IPS-20b (cell line): ENCODE results near the gene KCNQ2.
A peak's percentile ranks its signal among the peaks of the same experiment; 100 is the strongest.

Experiments used
- H3K27ac ChIP-seq: one replicate; pipeline ENCODE4 v1.5.1; 2013; ENCODE audit warnings: low read length
- H3K27me3 ChIP-seq: 2 replicates; pipeline ENCODE4 v1.6.1; 2013; ENCODE audit warnings: mild to moderate bottlenecking, low read length, inconsistent platforms; ENCODE audit not compliant: insufficient read depth
- H3K36me3 ChIP-seq: 2 replicates; pipeline ENCODE4 v1.6.1; 2013; ENCODE audit warnings: low read depth, mild to moderate bottlenecking, inconsistent platforms, low read length, moderate library complexity; ENCODE audit not compliant: insufficient read depth
- H3K4me1 ChIP-seq: 2 replicates; pipeline ENCODE4 v1.6.1; 2013; ENCODE audit warnings: mild to moderate bottlenecking, control low read depth, inconsistent platforms, low read length, moderate library complexity; ENCODE audit not compliant: insufficient read depth
- H3K4me3 ChIP-seq: 2 replicates; pipeline ENCODE4 v1.5.1; 2013; ENCODE audit warnings: mild to moderate bottlenecking, low read length, inconsistent platforms
- H3K9ac ChIP-seq: 2 replicates; pipeline ENCODE4 v1.6.1; 2013; ENCODE audit warnings: low read depth, mild to moderate bottlenecking, inconsistent platforms, low read length, moderate library complexity
- H3K9me3 ChIP-seq: 2 replicates; pipeline ENCODE4 v1.6.1; 2013; ENCODE audit warnings: mild to moderate bottlenecking, low read depth, low read length, inconsistent platforms; ENCODE audit not compliant: insufficient read depth

KCNQ2 gene

GRCh38 chr20:63513207-63513606 lies 40.8 kb upstream of the KCNQ2 start:
- no peak overlapping the region for H3K9ac ChIP-seq
- no peak overlapping the region for H3K27ac ChIP-seq
- no peaks in the 10 kb centered on the region for H3K27me3 ChIP-seq
- no peaks in the 10 kb centered on the region; the same call in 1 of the 2 replicates for H3K9me3 ChIP-seq
- no peaks in the 10 kb centered on the region for H3K36me3 ChIP-seq
- H3K4me3 ChIP-seq, result no peak overlapping the region
- H3K4me1 ChIP-seq, result no peaks in the 10 kb centered on the region

GRCh38 chr20:63509088-63509564 lies 36.7 kb upstream of the KCNQ2 start:
- peaks cover 2% of the 10 kb centered on the region; the same call in 1 of the 2 replicates for H3K27me3 ChIP-seq
- H3K9me3 ChIP-seq, result no peaks in the 10 kb centered on the region; the same call in 1 of the 2 replicates
- H3K4me3 ChIP-seq, result no peak overlapping the region
- H3K9ac ChIP-seq, result no peak overlapping the region
- H3K4me1 ChIP-seq, result no peaks in the 10 kb centered on the region
- no peak overlapping the region for H3K27ac ChIP-seq
- no peaks in the 10 kb centered on the region for H3K36me3 ChIP-seq

- no peak overlapping the region for H3K9ac ChIP-seq
- no peak overlapping the region for H3K27ac ChIP-seq
- no peaks in the 10 kb centered on the region for H3K4me1 ChIP-seq
- H3K36me3 ChIP-seq, result no peaks in the 10 kb centered on the region
- no peaks in the 10 kb centered on the region; the same call in 1 of the 2 replicates for H3K9me3 ChIP-seq
- H3K4me3 ChIP-seq, result no peak overlapping the region
- peaks cover 8% of the 10 kb centered on the region; the same call in 1 of the 2 replicates for H3K27me3 ChIP-seq
Observed at GRCh38 chr20:63508072-63508768, 35.8 kb upstream of the KCNQ2 start.

- no peaks in the 10 kb centered on the region for H3K36me3 ChIP-seq
- H3K4me3 ChIP-seq, result no peak overlapping the region
- H3K27ac ChIP-seq, result no peak overlapping the region
- H3K9ac ChIP-seq, result no peak overlapping the region
- peaks cover 8% of the 10 kb centered on the region; the same call in 1 of the 2 replicates for H3K27me3 ChIP-seq
- H3K4me1 ChIP-seq, result no peaks in the 10 kb centered on the region
- H3K9me3 ChIP-seq, result no peaks in the 10 kb centered on the region; the same call in 1 of the 2 replicates
Observed at GRCh38 chr20:63507083-63507743, 34.8 kb upstream of the KCNQ2 start.

- Histone ChIP-seq H3K4me3 (no peak overlapping the region), H3K27ac (no peak overlapping the region), H3K4me1 (no peaks in the 10 kb centered on the region; the same call in 1 of the 2 replicates), H3K9ac (no peak overlapping the region), H3K9me3 (no peaks in the 10 kb centered on the region; the same call in 1 of the 2 replicates), H3K36me3 (no peaks in the 10 kb centered on the region), H3K27me3 (peaks cover 13% of the 10 kb centered on the region)
Observed at GRCh38 chr20:63505723-63506122, 33.3 kb upstream of the KCNQ2 start.

- H3K9ac ChIP-seq, result no peak overlapping the region
- H3K27ac ChIP-seq, result no peak overlapping the region
- no peaks in the 10 kb centered on the region; the same call in 1 of the 2 replicates for H3K4me1 ChIP-seq
- H3K27me3 ChIP-seq, result peaks cover 17% of the 10 kb centered on the region
- no peaks in the 10 kb centered on the region; the same call in 1 of the 2 replicates for H3K9me3 ChIP-seq
- H3K36me3 ChIP-seq, result no peaks in the 10 kb centered on the region
- no peak overlapping the region for H3K4me3 ChIP-seq
Observed at GRCh38 chr20:63505281-63505680, 32.8 kb upstream of the KCNQ2 start.

GRCh38 chr20:63504642-63505041 lies 32.2 kb upstream of the KCNQ2 start:
- no peaks in the 10 kb centered on the region; the same call in 1 of the 2 replicates for H3K4me1 ChIP-seq
- H3K27me3 ChIP-seq, result peaks cover 24% of the 10 kb centered on the region
- H3K9ac ChIP-seq, result no peak overlapping the region
- no peak overlapping the region for H3K27ac ChIP-seq
- no peak overlapping the region for H3K4me3 ChIP-seq
- no peaks in the 10 kb centered on the region; the same call in 1 of the 2 replicates for H3K9me3 ChIP-seq
- no peaks in the 10 kb centered on the region for H3K36me3 ChIP-seq

- H3K27me3 ChIP-seq, result peaks cover 33% of the 10 kb centered on the region
- no peak overlapping the region for H3K9ac ChIP-seq
- H3K27ac ChIP-seq, result no peak overlapping the region
- no peak overlapping the region for H3K4me3 ChIP-seq
- no peaks in the 10 kb centered on the region; the same call in 1 of the 2 replicates for H3K4me1 ChIP-seq
- no peaks in the 10 kb centered on the region; the same call in 1 of the 2 replicates for H3K9me3 ChIP-seq
- no peaks in the 10 kb centered on the region for H3K36me3 ChIP-seq
Observed at GRCh38 chr20:63503524-63503923, 31.1 kb upstream of the KCNQ2 start.

GRCh38 chr20:63502671-63503172 lies 30.3 kb upstream of the KCNQ2 start:
- Histone ChIP-seq H3K27ac (no peak overlapping the region), H3K9ac (no peak overlapping the region; the same call in 1 of the 2 replicates), H3K9me3 (no peaks in the 10 kb centered on the region), H3K27me3 (peaks cover 41% of the 10 kb centered on the region), H3K4me1 (no peaks in the 10 kb centered on the region; the same call in 1 of the 2 replicates), H3K4me3 (no peak overlapping the region), H3K36me3 (no peaks in the 10 kb centered on the region)

GRCh38 chr20:63501818-63502670 lies 29.6 kb upstream of the KCNQ2 start:
- Histone ChIP-seq H3K9ac (peak overlapping the region; percentile 27; the same call in 1 of the 2 replicates), H3K27ac (no peak overlapping the region), H3K9me3 (no peaks in the 10 kb centered on the region), H3K4me1 (no peaks in the 10 kb centered on the region; the same call in 1 of the 2 replicates), H3K27me3 (peaks cover 48% of the 10 kb centered on the region), H3K4me3 (peak overlapping the region; percentile 70; the same call in 1 of the 2 replicates), H3K36me3 (no peaks in the 10 kb centered on the region)
